ENCODE results near the gene NTM.
"Not testable (repeated sequence)": the region's sequence is repeated elsewhere in the genome, so short reads cannot be mapped to it uniquely, and the experiment has no call there.

The NTM gene

GRCh38 chr11:131465746-131466145, 95.3 kb downstream of the NTM start:
- DNase-seq = no peak

DNA sequence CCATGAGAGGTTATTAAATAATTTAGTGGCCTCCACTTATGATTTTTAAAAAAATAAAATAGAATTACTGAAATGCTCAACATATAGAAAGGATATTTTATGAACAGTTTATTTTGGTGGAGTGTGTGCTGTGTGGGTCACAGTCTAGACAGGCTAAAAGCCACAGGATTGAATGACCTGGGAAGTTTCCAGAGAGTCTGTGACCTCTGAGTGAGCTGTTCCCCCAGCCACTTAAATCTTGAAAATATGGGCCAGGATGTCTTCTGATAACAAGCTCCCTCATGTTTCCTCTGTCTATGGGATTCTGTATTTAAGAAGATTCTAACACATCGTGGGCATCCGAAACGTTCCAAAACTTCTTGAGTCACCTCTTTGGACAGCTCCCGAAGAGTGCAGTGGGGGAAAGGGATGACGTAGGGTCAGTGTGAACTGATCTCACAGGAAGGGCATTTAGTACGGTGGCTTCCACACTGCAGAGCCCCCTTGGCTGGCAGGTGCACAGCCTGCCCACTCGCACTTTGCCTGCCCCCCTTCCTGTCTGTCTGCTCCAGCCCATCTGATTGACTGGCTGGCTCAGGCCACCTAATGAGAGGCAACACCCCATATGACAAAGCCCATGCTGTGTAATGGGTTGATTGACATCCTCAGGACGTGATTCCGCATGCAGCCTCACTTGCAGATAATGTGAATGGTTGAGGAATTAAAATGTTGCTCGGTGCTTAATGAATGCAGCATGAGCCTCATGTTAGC, 97.4 kb downstream of the NTM start:
- no peak for DNase-seq

DNA sequence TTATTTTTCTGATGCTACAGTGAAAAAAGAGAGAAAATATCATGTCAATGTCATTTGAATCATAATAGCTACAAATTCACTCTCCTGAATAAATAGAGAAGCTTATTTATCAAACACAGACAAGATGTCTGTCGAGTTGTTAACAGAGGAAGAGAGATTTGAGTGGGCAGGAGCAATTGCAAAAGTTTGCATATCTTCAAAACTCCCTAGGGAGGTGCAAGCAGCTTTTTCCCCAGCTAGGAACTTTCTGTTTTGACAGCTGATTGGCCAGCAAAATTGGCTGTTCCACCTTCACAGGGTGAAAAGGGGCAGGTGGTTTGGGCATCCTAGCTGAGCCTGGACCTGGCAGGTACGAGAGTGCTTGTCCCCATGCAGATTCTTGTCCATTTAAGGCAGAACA, 98.2 kb downstream of the NTM start:
- no peak for DNase-seq

DNA sequence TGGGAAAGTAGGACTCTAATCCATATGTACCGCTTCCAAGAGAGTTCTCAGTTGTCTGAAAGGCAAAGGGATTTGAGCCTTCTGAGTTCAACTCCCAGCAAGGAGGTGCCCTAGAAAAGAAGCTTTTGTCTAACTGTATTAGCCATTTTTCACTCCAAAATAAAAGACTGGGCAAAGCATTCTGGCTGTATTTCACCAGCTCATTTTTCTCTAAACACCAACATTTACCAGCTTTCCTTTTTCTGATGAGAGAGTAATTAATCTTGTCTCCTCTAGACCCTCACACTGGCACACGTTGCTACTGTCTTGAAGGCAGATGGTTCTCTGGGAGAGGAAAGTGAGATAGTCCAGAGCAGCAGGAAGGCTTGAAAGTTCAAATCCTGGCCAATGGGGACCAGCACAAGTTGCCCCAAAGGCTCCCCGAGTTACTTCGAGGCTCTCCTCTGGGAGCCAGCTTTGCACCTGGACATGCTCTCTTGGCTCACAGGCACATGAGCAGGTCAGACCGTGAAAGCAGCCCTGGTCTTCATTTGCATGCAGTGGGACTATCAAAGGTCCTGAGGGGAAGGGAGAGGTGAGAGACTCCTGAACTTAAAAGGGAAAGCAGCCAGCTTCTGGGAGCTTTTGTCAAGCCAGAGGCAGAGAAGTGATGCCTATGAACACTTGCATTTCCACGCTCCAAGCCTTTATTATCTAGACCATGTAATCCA, 100.0 kb downstream of the NTM start:
- no peak for DNase-seq

- DNase-seq = no peak
These were observed 101.6 kb downstream of the NTM start for GRCh38 chr11:131471976-131472375.

- no peak for DNase-seq
These were observed 104.5 kb downstream of the NTM start for GRCh38 chr11:131474947-131475346.

DNA sequence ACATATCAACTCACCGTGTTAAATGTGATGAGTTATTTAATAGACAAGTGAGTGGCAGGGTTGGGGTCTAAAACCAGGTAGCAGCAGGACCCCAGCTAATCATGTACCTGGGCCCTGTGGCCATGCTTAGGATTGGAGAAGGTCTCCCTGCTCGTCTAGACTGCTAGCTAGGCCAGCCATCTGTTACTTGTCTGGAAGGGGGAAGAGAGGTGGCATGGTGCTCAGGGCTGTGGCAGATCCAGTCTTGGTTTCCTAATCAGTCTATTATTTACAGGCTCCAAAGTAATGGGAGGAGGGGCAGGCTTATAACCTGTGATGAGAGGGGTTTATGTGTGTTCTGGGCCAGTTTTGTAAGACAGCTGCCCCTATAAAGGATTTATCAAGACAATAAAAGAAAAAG, 105.9 kb downstream of the NTM start:
- no peak for DNase-seq

DNA sequence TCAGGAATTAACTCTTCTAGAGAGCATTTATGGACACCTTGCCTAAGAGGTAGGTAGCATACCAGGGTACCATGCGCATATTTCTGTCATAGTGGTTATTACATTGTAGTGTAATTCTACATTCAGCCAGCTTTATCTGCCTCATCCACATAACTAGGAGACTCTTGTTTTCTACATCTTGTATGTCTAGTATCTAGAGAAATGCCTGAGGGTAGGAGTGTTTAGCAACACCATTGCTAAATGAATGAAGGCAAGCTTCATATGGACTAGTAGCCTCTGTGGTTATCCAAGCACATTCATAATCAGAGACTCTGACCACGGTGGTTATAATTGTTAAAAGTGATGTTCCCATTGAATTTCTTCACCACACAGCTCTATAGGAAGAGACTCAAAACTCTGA, 107.9 kb downstream of the NTM start:
- DNase-seq = no peak

GRCh38 chr11:131481303-131481702, 110.9 kb downstream of the NTM start:
- no peak for DNase-seq

- DNase-seq = no peak
These were observed 111.6 kb downstream of the NTM start for GRCh38 chr11:131481971-131482370.

- DNase-seq = no peak
These were observed 113.0 kb downstream of the NTM start for GRCh38 chr11:131483453-131483852.

GRCh38 chr11:131483877-131484276, 113.5 kb downstream of the NTM start:
- no peak for DNase-seq

DNA sequence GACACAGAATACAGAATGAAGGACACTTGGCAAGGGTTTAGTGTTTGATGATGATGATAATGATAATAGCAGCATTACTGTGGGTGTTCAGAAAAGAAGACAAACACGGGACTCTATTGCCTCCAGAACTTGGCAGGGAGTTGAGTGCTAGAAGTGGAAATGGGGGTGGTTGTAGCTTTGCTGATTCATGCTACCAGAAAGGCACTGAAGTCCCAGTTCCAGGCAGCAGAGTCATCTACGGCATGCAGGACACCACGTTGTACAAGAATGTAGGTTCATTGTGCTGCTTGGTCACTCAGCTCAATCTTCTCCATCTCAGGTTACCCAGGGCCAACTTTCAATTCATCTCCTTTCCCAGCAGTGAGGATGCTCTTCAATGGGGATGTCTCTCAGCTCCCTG, 115.7 kb downstream of the NTM start:
- DNase-seq = no peak

DNA sequence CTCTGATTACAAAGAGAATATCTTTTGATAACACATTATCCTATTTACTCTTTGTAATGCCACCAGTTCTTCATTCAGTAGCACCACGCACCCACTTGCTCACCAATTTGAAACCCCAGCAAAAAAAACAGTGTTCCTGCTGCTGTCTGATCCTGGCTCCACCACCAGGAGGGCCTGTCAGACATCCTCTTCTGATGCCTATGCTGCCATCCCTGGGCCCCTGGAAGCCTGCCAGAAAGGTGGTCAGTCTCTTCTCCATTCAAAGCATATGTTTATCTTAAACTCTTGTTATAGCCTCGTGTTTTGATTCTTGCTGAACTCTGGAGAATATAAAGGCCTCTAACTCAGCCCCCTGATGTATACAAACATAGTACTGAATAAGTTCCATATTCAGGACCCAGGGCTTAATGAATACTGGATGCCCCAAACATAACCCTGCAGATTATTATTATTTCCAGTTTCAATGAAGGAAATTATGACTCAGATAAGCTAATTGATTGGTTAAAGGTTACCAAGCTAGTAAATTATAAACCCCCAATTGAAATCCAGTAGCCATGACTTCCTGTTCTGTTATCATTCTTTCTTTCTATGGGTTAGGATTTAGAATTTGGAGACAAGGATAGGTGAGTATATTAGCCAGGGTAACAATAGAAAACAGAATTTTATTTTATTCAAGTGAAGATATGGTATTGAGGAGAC, 116.7 kb downstream of the NTM start:
- DNase-seq = no peak

- no peak for DNase-seq
These were observed 117.8 kb downstream of the NTM start for GRCh38 chr11:131488238-131488637.

DNA sequence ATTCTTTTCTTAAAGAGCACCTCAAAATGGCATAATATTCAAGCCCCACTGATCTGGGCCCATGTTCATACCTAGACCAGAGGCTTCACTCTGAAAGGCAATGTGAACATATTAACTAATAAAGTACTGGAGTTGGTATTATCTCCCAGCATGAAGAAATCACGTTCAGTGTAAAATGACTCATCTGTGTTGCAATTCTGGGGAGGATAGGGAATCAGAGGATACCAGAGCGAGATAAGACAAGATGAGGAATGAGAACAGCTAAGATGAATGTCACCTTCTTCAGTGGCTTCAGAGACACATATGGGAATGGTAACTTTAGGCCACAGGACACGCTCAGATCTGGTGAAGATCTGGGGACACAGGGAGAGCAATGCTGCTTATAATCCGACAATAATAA, 121.1 kb downstream of the NTM start:
- DNase-seq = no peak

DNA sequence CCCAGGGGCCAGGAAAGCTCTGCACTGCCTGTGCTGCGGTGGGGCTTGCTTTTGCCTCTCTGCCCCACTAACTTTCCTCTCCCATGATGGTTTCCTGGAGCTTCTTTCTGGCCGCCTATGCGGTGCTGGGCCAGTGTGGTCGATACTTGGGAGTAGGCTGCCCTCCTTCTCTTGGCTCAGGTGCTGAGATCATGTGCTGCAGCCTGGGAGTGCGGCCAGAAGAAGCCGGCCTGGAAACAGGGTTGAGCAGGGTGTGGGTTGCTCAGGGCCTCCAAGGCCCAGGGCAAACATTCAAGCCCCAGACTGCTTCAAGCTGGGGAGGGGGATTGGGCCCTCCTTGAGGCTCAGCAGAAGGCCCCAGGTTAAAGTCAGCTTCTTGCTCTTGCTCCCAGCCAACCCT, 125.0 kb downstream of the NTM start:
- no peak for DNase-seq

- DNase-seq = not testable (repeated sequence)
These were observed 127.3 kb downstream of the NTM start for GRCh38 chr11:131497686-131498085.

DNA sequence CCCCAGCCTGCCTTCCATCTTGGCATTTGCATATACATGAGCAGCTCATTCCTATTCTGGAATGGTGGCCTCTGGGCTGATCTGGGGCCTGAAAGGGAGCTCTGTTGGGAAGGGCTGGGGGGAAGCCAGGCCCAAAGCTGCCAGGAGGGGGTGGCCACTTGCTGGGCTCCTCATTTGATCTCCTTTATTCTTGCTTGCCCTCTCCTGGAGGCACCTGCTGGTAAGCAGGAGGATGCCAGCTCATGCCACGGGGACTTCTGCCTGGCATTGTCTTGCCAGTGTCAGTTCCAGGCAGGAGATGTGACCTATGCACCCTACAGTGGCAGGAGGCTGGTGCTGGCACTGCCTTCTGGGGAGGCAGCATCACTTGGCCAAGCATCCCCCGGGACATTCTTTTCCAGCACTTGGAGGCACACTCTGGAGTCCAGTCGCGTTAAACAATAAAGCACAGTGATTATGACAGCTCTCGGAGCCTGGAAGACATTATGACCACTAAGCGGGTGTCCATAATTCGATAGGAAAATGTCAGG, 128.3 kb downstream of the NTM start:
- no peak for DNase-seq

DNA sequence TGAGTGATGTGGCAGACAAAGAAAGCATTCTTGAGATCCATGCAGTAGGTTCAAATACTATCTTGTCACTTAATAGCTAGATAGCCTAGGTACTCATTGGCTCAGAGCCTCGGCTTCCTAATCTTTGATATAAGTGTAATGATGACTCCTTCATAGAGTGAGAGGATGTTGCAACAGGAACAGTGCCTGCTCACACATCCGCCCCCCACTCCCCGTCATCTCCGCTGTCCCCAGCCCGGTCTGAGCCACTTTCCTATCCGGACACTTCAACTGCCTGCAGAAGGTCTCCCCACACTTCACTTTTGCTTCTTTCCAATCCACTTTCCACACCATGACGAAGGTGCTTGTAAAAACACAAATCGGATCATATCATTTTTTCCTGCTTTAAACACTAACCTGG, 128.8 kb downstream of the NTM start:
- DNase-seq = no peak

- DNase-seq = no peak
These were observed 132.6 kb downstream of the NTM start for GRCh38 chr11:131503017-131503416.

DNA sequence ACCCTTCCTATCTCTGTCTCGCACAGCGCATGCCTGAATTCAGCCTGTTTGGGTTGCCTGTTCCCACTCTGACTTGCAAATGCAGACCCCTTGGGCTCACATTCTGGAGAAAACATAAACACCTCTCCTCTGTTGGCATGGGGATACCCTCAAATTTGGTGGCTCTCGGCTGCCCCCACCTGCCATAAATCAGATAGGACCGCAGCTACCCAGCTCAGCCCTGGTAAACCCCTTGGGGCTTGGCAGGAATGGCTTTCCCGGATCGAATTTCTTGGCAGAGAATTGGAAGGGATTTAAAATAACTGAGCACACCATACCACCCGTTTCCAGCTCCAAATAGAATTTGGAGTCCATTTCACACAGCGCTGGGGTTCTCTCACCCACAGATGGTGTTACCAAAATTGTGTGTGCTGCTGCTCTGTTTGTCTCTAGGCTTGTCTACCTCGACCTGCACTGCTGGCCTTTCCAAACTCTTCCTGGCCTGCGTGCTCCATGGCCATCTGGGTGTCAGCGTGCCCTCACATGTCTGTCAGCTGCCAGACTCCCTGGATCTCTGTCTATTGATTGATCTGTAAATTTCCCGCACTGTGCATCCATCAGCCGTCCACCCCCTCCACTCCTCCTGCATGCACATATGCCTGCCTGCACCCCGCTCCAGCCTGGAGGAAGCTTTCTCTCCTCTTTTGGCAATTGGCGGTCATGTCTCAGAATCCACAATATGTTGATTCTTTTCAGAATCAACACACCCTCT, 134.0 kb downstream of the NTM start:
- DNase-seq = no peak

- no peak for DNase-seq
These were observed 135.9 kb downstream of the NTM start for GRCh38 chr11:131506348-131506747.
